Activated CD8-positive, alpha-beta memory T cell treated with anti-CD3 and anti-CD28 coated beads for 36 hours (primary cell): Measurements from ENCODE around the gene L2HGDH. TPM values are rescaled to one million over a fixed set of nuclear protein-coding genes. Genes with fewer than 3 reads are reported as not detected.
"Not testable (repeated sequence)": the region's sequence is repeated elsewhere in the genome, so short reads cannot be mapped to it uniquely, and the experiment has no call there.

Experiments
- CTCF ChIA-PET: fragments of 350-600 bp; sonication (Branson Sonifier 250); formaldehyde crosslinking; loops from one replicate; lab custom pipeline; 2021; ENCODE audit warnings: antibody characterized with exemption; lab: Charles Lee
- POLR2A ChIA-PET: fragments of 350-600 bp; sonication (Branson Sonifier 250); formaldehyde crosslinking; loops from one replicate; lab custom pipeline; 2021; ENCODE audit warnings: antibody characterized with exemption; lab: Charles Lee
- total RNA-seq, 2 experiments: library from RNA; stranded (reverse); gene quantifications; one replicate each; pipeline ENCODE4 v1.2.3, GENCODE V29; 2021

Gene L2HGDH
- total RNA-seq, 2 experiments from 2014 or later = 20.9 to 21.0 TPM

DNA sequence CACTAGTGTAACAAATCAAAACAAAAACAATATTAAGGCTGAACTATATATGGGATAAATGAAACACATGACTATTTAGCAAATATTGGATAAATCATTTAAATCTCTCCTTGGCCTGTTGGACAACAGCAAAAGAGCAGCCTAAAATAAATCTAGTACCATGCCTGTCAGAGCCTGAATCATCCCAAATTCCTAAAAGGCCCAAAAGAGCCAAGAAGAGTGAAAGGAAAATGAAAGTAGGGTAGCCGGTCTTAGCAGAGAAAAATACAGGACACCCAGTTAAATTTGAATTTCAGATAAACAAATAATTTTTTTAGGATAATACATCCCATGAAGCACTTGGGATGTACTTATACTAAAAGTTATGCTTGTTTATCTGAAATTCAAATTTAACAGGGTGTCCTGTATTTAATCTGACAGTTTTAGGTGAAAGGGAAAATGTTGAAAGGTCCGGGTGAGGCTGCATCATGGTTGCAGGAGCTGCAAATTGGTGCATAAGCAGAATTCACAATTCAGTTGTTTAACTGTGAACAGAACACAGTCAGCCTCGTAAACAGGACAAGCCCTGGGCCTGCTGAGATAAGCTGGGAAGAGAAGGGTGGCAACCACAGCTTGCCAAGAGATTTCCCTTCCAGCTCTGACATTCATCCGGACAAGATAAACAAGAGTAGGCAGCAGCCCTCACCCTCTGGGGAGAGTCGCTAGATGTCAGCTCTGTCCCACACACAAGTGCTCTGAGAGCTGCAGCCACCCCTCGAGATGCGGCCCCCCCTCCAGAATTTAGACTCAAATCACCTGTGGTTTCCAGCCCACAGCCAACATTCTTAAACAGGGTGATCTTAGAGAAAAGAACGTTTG, 30.4 kb upstream of the L2HGDH start:
- CTCF ChIA-PET = interaction anchor here (0.8 to 1.1 kb wide), 3 partner anchors 14 to 52 kb away, joined by 3 to 4 read pairs (median 3); partner anchors contain the start of genes DMAC2L and L2HGDH

DNA sequence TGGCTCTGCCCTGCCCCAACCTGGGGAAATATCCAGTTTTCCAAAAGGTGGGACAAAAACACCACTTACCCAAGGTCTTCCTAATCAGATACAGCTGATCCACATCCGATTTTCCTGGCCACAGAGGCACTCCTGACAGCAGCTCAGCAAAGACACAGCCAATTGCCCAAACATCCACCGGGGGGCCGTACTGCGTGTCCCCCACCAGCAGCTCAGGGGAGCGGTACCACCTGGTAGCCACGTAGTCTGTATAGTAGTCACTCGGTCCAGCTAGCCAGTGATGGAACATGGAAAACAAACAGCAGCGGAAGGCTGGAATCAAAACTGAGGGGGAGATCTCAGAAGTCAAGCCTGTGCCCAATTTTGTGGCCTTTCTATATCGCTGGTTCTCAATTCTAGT, 28.9 kb upstream of the L2HGDH start:
- CTCF ChIA-PET = no interaction called here
- POLR2A ChIA-PET = interaction anchor here (0.5 kb wide), 1 partner anchor 39 kb away, joined by 3 read pairs; no protein-coding TSS in a partner anchor

More for the DNA sequence above, 30.4 kb upstream of the L2HGDH start:
- POLR2A ChIA-PET = interaction anchor here (0.5 kb wide), 1 partner anchor 8 kb away, joined by 4 read pairs; no protein-coding TSS in a partner anchor

DNA sequence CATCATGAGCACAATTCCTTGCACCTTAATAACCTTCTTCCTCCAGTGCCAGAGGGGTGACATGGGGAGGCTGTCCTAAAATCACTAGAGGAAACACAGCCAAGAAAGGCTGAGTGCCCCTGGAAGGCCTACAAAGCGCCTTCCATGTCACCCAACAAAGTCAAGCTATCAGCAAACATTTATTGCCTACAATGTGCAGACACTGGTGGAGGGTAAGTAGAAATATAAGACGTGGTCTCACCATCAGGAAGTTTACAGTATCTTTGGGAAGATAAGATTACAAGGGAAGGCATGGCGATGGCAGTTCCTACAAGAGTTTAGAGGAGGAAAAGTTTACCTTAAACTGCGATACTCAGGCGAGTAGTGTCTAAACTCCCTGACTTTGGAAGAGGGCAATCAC, 28.0 kb upstream of the L2HGDH start:
- ChIA-PET CTCF (interaction anchor here (0.6 kb wide), 1 partner anchor 62 kb away, joined by 3 read pairs; no protein-coding TSS in a partner anchor), POLR2A (no interaction called here)

DNA sequence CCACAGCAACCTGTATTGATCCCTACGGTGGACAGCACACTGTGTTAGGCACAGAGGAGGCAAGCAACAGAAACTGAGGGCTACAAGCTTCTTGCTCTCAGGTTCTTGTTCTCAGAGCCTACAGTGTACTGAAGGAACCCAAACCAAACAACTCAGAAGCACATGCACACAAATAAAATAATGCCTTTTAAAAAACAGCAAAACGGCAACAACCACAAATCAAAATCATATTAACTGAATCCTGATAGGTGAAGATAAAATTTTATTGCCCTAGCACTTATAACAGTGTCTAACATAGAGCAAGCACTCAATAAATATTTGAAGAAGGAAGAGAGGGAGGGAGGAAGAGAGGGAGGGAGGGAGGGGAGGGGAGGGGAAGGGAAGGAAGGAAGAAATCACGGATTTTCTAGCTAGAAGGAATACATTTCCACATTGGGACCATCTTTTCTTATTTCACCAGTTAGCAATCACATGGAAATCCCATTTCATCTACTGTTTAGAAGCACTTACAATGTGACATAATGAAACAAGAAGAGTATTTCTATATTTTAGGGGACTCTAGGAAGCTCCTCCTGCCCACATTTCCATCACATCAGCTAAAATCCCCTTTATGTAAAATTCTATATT, 27.3 kb upstream of the L2HGDH start:
- ChIA-PET POLR2A (no interaction called here), CTCF (no interaction called here)

DNA sequence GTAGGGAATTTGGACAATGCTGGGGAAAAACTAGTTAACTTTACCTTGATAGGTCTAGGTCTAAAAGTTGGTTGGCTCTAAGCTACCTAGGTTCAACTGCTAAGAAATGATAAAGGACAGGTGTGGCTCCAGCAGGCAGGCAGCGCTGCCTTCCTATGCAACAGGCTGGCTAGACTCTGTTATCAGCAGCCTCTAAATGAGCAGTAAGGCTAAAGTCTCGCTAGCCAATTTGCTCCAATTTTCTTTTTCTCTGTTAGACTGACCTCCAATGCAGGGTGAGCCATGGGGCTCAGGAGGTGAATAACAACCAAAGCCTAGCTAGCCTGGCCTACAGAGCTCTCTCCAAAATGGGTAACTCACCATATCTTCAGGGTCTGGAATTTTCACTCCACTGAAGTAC, 26.6 kb upstream of the L2HGDH start:
- ChIA-PET CTCF (no interaction called here), POLR2A (no interaction called here)

DNA sequence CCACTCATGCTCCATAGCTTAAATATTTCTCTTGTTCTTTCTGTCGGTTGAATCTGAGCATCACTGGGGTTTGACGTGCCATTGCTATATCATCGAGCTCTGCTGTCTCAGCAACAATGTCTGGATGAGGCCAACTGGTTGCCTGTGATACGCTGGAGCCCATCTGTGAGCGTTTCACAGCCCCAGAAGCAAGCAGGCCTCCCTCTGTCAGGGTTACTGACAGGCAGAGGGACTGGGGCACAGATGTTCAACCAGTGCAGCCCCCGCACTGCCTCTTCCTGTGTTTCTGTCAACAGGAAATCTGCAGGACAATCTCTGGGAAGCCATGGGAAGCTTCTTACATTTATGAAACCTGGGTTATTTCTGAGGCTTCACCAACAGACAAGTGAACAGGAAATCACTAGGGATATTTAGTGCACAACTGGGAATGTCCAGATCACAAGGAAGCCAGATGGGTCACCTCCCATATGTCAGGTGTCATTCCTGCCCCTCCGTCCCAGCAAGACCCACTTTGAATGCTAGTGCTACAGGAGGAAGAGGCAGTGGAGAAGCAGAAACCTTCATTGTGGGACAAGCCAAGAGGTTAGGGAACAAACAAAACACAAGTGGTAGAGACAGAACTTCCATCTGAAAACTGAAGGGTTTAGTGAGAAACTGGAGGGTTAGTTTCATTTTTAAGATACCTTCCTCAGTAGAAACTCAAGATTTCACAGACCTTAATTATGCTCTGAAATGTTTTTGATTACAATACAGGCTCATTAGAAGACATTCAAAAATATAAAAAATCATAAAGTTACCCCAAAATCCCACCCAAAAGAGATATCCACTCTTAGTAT, 24.2 kb upstream of the L2HGDH start:
- POLR2A ChIA-PET = no interaction called here

DNA sequence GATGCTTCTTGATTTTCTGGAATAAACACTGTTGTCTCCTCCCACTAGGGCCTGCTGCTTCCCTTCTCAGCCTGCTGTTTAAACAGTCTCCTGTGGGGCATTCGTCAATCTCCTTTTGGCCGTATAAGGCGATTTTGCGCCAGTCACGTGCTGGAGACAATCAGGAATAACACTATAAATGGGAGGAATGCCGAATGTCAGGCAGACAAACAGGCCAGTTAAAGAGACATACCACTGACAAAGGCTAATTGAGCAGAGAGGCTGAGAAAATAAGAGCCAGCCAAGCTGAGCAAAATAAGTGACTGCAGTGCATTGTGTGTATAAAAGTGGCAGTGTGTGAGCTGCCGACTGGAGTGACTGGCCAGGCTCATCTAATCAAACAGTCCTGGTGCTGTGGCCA, 23.4 kb upstream of the L2HGDH start:
- ChIA-PET POLR2A (interaction anchor here (0.6 to 0.7 kb wide), 2 partner anchors 7 to 13 kb away, joined by 4 to 8 read pairs; no protein-coding TSS in a partner anchor), CTCF (no interaction called here)

More for the DNA sequence above, 24.2 kb upstream of the L2HGDH start:
- CTCF ChIA-PET = no interaction called here

DNA sequence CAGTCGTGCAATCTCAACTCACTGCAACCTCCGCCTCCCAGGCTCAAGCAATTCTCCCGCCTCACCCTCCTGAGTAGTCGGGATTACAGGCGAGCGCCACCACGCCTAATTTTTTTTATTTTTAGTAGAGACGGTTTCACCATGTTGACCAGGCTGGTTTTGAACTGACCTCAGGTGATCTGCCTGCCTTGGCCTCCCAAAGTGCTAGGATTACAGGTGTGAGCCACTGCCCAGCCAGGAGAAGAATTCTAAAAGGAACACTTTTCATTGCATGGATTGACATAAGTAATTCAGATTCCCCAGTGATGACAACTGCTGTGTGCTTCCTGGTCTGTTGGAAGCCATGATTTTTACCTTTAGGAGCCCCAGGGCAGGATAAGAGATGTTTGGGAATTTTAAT, 22.2 kb upstream of the L2HGDH start:
- CTCF ChIA-PET = no interaction called here
- POLR2A ChIA-PET = no interaction called here

DNA sequence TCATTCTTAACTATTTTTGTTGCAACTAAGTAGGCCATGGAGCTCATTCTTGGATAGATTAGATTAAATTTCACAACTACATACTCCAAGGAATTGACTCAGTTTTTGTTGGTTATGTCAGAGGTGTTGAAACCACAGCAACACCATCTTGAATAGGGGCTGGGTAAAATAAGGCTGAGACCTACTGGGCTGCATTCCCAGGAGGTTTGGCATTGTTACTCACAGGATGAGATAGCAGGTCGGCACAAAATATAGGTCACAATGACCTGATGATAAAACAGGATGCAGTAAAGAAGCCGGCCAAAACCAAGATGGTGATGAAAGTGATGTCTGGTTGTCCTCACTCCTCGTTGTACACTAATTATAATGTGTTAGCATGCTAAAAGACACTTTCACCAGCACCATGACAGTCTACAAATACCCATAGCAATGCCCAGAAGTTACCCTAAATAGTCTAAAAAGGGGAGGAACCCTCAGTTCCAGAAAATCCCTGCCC, 21.0 kb upstream of the L2HGDH start:
- ChIA-PET POLR2A (no interaction called here), CTCF (no interaction called here)

DNA sequence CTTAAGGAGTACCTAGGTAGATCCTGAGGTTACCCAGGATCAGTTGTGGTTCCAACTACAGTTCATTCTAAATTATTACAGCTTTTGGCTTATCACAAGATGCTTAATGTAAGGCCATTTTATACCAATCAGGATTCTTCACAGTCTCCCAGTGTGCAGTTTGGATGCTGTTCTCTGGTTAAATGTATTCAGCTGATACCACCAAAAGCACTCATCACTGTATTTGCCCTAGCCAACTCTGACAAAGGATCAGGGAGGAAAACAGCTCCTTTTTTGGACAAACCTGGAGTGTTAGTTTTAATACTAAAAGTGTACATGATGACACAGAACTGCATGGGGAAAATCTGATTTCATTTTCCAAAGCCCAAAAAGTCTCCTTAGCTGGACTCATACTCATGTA, 19.6 kb upstream of the L2HGDH start:
- ChIA-PET CTCF (interaction anchor here (0.7 kb wide), 1 partner anchor 11 kb away, joined by 3 read pairs; no protein-coding TSS in a partner anchor), POLR2A (no interaction called here)

DNA sequence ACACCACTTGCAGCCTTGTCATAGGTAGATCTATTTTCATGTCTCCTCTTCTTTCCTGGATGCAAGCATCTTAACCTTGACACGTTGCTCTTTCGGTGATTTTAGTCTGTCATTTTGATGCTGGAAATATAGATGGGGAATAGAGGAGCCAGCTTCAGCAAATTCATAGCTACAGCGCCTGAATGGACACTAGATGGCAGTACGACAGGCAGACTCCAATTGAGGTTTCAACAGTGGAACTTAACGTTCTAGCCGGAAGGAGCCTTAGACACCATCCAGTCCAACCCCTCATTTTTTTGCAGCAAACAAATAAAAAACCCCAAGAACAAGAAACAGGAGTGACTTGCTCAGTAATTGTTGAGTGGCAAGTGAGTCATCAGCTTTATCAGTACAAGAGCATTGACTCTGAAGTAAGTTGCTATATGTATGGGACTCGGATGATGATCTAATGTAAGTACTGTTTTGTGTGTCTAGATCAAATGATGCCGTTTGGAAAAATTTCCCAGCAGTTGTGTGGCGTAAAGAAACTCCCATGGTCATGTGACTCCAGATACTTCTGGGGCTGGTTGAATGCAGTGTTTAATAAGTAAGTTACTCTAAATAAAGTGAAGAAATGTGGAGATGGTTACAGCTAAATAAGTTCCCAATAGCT, 9.1 kb upstream of the L2HGDH start:
- CTCF ChIA-PET = interaction anchor here (0.8 to 2.3 kb wide), 12 partner anchors 10 to 460 kb away, joined by 3 to 12 read pairs (median 4); partner anchors contain the start of genes DMAC2L, L2HGDH and MAP4K5
- POLR2A ChIA-PET = interaction anchor here (0.8 to 1.2 kb wide), 2 partner anchors 8 to 10 kb away, joined by 3 to 4 read pairs; no protein-coding TSS in a partner anchor

DNA sequence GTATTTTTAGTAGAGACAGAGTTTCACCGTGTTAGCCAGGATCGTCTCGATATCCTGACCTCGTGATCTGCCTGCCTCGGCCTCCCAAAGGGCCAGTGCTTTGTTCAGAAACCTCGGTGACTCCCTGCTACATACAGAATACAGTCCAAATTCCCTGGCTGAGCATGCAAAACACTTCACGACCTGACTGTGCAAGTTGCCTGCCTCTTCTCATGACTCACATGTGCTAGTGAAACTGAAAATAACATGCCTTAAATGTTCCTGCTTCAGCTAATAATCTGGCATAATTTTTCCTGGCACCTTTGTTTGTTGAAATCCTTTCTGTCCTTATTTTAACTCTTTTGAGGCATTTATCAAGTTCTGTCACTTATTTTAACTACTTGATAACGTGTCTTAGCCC, 8.3 kb upstream of the L2HGDH start:
- CTCF ChIA-PET = interaction anchor here (0.6 to 2.3 kb wide), 11 partner anchors 9 to 459 kb away, joined by 3 to 12 read pairs (median 3); partner anchors contain the start of genes DMAC2L, L2HGDH and MAP4K5
- POLR2A ChIA-PET = interaction anchor here (0.8 to 1.2 kb wide), 2 partner anchors 7 to 9 kb away, joined by 3 to 4 read pairs; no protein-coding TSS in a partner anchor

DNA sequence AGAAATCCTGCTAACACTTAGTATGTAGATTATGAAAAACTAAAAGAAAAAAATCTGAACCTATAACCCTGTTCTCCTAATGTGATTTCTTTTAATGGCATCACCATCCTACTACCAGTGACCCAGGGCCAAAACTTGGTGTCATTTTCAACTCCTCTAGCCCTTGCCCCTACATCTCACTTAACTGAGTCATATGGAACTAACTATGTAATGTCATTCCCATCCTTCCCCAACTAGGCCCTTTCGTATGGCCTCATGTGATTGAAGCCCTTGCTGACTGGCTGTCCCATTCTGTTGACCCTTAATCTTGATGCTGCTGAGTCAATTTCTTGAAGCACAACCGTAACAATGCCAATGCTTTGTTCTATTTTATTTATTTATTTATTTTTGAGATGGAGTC, 7.7 kb upstream of the L2HGDH start:
- ChIA-PET CTCF (interaction anchor here (0.6 to 2.2 kb wide), 3 partner anchors 25 to 203 kb away, joined by 3 to 9 read pairs (median 3); no protein-coding TSS in a partner anchor), POLR2A (no interaction called here)

DNA sequence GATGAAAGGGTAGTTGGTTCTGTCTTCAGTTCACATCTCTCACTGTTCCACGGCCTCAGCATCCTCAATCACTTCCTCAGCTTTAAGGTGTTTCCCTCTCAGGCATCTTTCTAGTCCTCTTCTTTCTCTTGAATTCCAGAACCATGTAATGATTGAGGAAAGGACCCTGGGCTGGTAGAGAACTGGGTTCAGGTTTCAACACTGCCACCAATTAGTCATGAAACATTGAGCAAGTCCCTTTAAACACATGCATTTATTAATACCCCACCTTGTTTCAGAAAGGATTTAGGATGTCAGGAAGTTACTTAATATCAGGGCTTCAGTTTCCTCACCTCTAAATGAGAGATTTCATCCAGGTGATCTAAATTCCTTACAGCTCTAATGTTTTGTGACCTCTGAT, 7.3 kb upstream of the L2HGDH start:
- ChIA-PET CTCF (no interaction called here), POLR2A (no interaction called here)

DNA sequence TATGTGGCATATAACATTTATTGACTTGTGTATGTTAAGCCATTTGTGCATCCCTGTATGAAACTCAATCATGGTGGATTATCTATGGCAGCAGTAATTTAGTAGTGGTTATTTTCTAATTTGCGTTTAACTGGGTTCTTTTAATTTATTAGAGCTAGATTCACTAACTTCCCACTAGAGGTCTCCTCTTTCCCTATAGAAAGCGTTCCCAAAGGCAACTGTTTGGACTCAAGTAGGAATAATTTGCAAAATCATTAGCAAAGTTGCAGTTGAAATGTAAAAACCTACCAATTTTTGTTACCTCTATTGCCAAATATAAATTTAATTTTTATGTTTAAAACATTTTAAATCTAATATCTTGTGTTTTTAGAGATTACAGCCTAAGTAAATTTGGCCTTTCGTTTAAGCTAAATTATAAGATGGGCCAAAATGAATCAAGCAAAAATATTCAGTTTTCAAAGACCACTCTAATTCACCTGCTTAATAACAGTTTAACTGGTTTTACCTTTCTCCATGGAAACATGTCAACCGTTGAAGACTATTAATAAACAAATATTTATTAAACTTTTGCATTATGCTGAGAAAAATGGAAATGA, 6.1 kb upstream of the L2HGDH start:
- ChIA-PET POLR2A (no interaction called here), CTCF (no interaction called here)

DNA sequence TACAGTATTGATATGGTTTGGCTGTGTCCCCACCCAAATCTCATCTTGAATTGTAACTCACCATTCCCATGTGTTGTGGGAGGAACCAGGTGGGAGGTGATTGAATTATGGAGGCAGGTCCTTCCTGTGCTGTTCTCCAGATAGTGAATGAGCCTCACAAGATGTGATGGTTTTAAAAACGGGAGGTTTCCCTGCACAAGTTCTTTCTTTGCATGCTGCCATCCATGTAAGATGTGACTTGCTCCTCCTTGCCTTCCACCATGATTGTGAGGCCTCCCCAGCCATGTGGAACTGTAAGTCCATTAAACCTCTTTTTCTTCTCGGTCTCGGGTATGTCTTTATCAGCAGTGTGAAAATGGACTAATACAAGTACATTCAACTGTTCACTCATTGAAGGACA, 2.1 kb upstream of the L2HGDH start:
- POLR2A ChIA-PET, CTCF ChIA-PET: not testable (repeated sequence)

DNA sequence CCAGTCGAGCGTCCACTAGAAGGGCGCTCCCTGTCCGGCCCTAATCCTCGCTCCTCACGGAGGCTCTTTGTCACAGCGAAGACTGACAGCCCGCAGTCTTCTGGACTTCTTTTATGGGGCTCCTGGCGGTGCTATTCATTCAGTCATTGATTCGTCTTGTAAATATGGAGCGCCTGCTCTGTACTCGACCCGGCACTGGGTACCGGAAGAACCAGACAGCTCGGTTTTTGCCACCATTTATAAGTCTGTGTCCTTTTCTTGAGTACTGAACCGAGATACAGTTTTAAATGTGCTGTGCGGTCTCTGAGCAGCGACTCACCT, 665 bp upstream of the L2HGDH start:
- CTCF ChIA-PET = no interaction called here
- POLR2A ChIA-PET = interaction anchor here (0.7 to 1.5 kb wide), 5 partner anchors 8 to 219 kb away, joined by 3 to 5 read pairs (median 3); partner anchors contain the start of gene MAP4K5
